Measurements from ENCODE around the gene CBS.
A peak's percentile ranks its signal among the peaks of the same experiment; 100 is the strongest.
"Not testable (repeated sequence)": the region's sequence is repeated elsewhere in the genome, so short reads cannot be mapped to it uniquely, and the experiment has no call there.

Gene CBS

GRCh38 chr21:43075170-43076022 lies at the start of gene CBS:
CBS (minus strand) TSS chr21:43075835; CDS start chr21:43072193, 3,642 bp downstream.
- not testable (repeated sequence) for DNase-seq (ENCODE audit: low read depth, low spot score)

- not testable (repeated sequence) for DNase-seq (ENCODE audit: low read depth, low spot score)
Observed at GRCh38 chr21:43115956-43116355, 40.3 kb upstream of the CBS start.

GRCh38 chr21:43114483-43114882 lies 38.8 kb upstream of the CBS start:
- DNase-seq (ENCODE audit: low read depth, low spot score), result not testable (repeated sequence)

- not testable (repeated sequence) for DNase-seq (ENCODE audit: low read depth, low spot score)
Observed at GRCh38 chr21:43109006-43109405, 33.4 kb upstream of the CBS start.

GRCh38 chr21:43108177-43108576 lies 32.5 kb upstream of the CBS start:
- DNase-seq (ENCODE audit: low read depth, low spot score), result not testable (repeated sequence)

- DNase-seq (ENCODE audit: low read depth, low spot score), result not testable (repeated sequence)
Observed at GRCh38 chr21:43107794-43108137, 32.1 kb upstream of the CBS start.

- peak; percentile 1 for DNase-seq (ENCODE audit: low read depth, low spot score)
Observed at GRCh38 chr21:43106965-43107793, 31.5 kb upstream of the CBS start, which contains the start of gene U2AF1. U2AF1 (minus strand) TSS chr21:43107570; CDS start chr21:43107494, 76 bp downstream.

GRCh38 chr21:43104642-43105041 lies 29.0 kb upstream of the CBS start:
- DNase-seq (ENCODE audit: low read depth, low spot score), result not testable (repeated sequence)

GRCh38 chr21:43102281-43102680 lies 26.6 kb upstream of the CBS start:
- DNase-seq (ENCODE audit: low read depth, low spot score), result not testable (repeated sequence)

GRCh38 chr21:43101676-43102075 lies 26.0 kb upstream of the CBS start:
- DNase-seq (ENCODE audit: low read depth, low spot score), result not testable (repeated sequence)

- not testable (repeated sequence) for DNase-seq (ENCODE audit: low read depth, low spot score)
Observed at GRCh38 chr21:43101000-43101399, 25.4 kb upstream of the CBS start.

GRCh38 chr21:43091979-43092614 lies 16.5 kb upstream of the CBS start:
- not testable (repeated sequence) for DNase-seq (ENCODE audit: low read depth, low spot score)

- not testable (repeated sequence) for DNase-seq (ENCODE audit: low read depth, low spot score)
Observed at GRCh38 chr21:43090947-43091346, 15.3 kb upstream of the CBS start.

GRCh38 chr21:43089463-43089862 lies 13.8 kb upstream of the CBS start:
- DNase-seq (ENCODE audit: low read depth, low spot score), result not testable (repeated sequence)

- not testable (repeated sequence) for DNase-seq (ENCODE audit: low read depth, low spot score)
Observed at GRCh38 chr21:43082587-43083300, 7.1 kb upstream of the CBS start.

GRCh38 chr21:43076643-43077042 lies 1.0 kb upstream of the CBS start:
- not testable (repeated sequence) for DNase-seq (ENCODE audit: low read depth, low spot score)

- DNase-seq (ENCODE audit: low read depth, low spot score), result not testable (repeated sequence)
Observed at GRCh38 chr21:43076023-43076637, 495 bp upstream of the CBS start.

- DNase-seq (ENCODE audit: low read depth, low spot score), result not testable (repeated sequence)
Observed at GRCh38 chr21:43074401-43075169, 1.1 kb downstream of the CBS start.

GRCh38 chr21:43072742-43073141 lies 2.9 kb downstream of the CBS start:
- DNase-seq (ENCODE audit: low read depth, low spot score), result not testable (repeated sequence)

- not testable (repeated sequence) for DNase-seq (ENCODE audit: low read depth, low spot score)
Observed at GRCh38 chr21:43069682-43070081, 6.0 kb downstream of the CBS start.
